Measurements from ENCODE around the gene CRIM1. TPM values are rescaled to one million over a fixed set of nuclear protein-coding genes. Genes with fewer than 3 reads are reported as not detected.

CRIM1 gene
- total RNA-seq, 1 experiment from 2014 or later = 27.6 TPM

GRCh38 chr2:36587556-36587955 lies 232.0 kb downstream of the CRIM1 start:
- H3K23ac ChIP-seq (ENCODE audit: insufficient read length, low read depth, low read length) = no peak overlapping the region
- Mint-ChIP-seq H3K4me1 (peaks cover 0 to 4% of the 10 kb centered on the region in 2 experiments; a peak in 1 of 4 replicates), H3K9me3 (no peaks in the 10 kb centered on the region), H3K36me3 (ENCODE audit: insufficient read depth in 1 of 3, low read depth in 3 of 3) (peaks cover 10 to 53% (median 41%) of the 10 kb centered on the region in 3 experiments; a peak in 6 of 7 replicates), H3K27ac (no peak overlapping the region), H3K27me3 (ENCODE audit: low read depth) (no peaks in the 10 kb centered on the region), H3K4me3 (no peak overlapping the region)
- no peak overlapping the region for H3K4me2 ChIP-seq (ENCODE audit: insufficient read depth, insufficient read length, low read length)
- no peak overlapping the region for H2AK5ac ChIP-seq (ENCODE audit: insufficient read length, low read length)
- H2BK5ac ChIP-seq (ENCODE audit: insufficient read length, low read length) = no peak overlapping the region
- H2BK20ac ChIP-seq (ENCODE audit: low read depth, low read length, poor library complexity, severe bottlenecking) = no peak overlapping the region
- WGBS (ENCODE audit: extremely low coverage, insufficient read length, low lambda C conversion rate) = no CpG with 5 or more reads among the region's 3 CpGs
- H3K23me2 ChIP-seq (ENCODE audit: insufficient read length, low read depth, low read length, poor library complexity, severe bottlenecking) = no peaks in the 10 kb centered on the region
- H3K9me3 ChIP-seq (ENCODE audit: control insufficient read depth, low read depth, low read length) = no peaks in the 10 kb centered on the region
- no peaks in the 10 kb centered on the region for H3K79me1 ChIP-seq (ENCODE audit: insufficient read depth, low read depth, low read length, poor library complexity, severe bottlenecking)
- no peak overlapping the region for H3K4ac ChIP-seq (ENCODE audit: low read depth, low read length)
- H3K27me3 ChIP-seq (ENCODE audit: insufficient read depth, low read length) = no peaks in the 10 kb centered on the region
- H2BK120ac ChIP-seq (ENCODE audit: low read depth, low read length, poor library complexity, severe bottlenecking) = no peak overlapping the region
- no peak for DNase-seq
- peaks cover 2% of the 10 kb centered on the region; the same call in 1 of the 2 replicates for H3K79me2 ChIP-seq (ENCODE audit: insufficient read depth, low read length)
- no peak overlapping the region for H4K5ac ChIP-seq (ENCODE audit: insufficient read length, low read depth, low read length)
- no peak overlapping the region for H3K18ac ChIP-seq (ENCODE audit: insufficient read length, low read depth, low read length)
- no peak for TF ChIP-seq CTCF (conservative IDR thresholded peaks at IDR 0.05)
- no peak overlapping the region for H2BK15ac ChIP-seq (ENCODE audit: low read depth, low read length)
- H4K91ac ChIP-seq (ENCODE audit: insufficient read length, low read depth, low read length) = no peak overlapping the region
- no peak overlapping the region for H3K56ac ChIP-seq (ENCODE audit: insufficient read length, low read depth, low read length)
- H3K9ac ChIP-seq (ENCODE audit: extremely low read depth, insufficient read length, low read length) = no peak overlapping the region
- H2BK12ac ChIP-seq (ENCODE audit: insufficient read length, low read depth, low read length) = no peak overlapping the region
- no peak overlapping the region for H4K8ac ChIP-seq (replicated peaks; ENCODE audit: insufficient read length, low read depth, low read length)
- no peak overlapping the region for H3T11ph ChIP-seq (ENCODE audit: low read length)
- H3K4me1 ChIP-seq (ENCODE audit: insufficient read depth, low read length) = no peaks in the 10 kb centered on the region
- H3K27ac ChIP-seq (ENCODE audit: insufficient read length, low read depth, low read length) = no peak overlapping the region
- no peak overlapping the region for H2AFZ ChIP-seq (ENCODE audit: low read length)
- no peaks in the 10 kb centered on the region for H4K20me1 ChIP-seq (ENCODE audit: control insufficient read depth, insufficient read depth, insufficient read length)
- H3K14ac ChIP-seq (ENCODE audit: insufficient read depth, low read length) = no peak overlapping the region
